ENCODE data around the gene CAMK2A.

The CAMK2A gene

DNA sequence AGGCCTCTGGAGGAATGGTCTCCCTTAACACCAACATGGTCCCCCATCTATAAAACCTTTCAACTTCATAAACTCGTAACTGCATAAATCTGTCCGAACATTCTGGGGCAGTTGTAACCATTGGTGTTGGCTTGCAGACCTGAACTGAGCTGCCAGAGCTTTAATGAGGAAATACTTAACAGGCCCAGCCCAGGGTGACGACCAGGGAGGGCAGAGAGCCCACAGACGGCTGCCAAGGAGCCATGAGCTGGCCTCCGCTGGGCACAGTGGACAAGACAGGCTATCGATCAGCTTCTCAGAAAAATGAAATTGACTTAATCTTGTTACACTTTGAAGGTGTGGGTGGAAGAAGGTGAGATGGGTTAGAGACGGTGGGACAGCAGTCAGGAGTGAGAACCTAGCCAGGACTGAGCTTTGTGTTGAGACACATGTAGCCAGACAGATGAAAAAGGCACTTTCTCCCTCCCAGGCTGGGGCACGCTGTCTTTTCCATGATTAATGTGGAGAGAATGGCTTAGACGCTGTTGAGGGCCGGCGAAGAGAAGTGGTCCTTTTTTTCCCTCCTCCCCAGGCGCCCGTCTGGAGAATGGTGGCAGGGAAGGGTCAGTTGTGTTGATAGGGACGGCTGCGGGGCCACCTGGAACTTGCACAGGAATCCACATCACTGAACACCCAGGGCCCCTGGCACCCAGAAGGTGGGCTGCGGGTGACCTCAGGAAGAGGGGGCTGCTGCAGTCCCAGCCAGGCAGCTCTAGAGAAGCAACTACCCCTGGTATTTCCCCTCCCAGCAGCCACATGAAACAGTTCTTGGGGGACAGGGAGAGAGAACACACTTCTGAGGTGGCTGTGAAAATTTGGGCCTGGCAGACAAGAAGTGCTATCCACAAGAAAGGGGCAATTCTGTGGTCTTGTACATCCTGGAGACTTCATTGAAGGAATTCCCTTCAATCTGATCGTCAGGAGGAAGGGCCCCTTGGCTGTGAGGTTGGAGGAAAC is 40.6 kb upstream of the CAMK2A start:
- TF ChIP-seq, protein P1, sequence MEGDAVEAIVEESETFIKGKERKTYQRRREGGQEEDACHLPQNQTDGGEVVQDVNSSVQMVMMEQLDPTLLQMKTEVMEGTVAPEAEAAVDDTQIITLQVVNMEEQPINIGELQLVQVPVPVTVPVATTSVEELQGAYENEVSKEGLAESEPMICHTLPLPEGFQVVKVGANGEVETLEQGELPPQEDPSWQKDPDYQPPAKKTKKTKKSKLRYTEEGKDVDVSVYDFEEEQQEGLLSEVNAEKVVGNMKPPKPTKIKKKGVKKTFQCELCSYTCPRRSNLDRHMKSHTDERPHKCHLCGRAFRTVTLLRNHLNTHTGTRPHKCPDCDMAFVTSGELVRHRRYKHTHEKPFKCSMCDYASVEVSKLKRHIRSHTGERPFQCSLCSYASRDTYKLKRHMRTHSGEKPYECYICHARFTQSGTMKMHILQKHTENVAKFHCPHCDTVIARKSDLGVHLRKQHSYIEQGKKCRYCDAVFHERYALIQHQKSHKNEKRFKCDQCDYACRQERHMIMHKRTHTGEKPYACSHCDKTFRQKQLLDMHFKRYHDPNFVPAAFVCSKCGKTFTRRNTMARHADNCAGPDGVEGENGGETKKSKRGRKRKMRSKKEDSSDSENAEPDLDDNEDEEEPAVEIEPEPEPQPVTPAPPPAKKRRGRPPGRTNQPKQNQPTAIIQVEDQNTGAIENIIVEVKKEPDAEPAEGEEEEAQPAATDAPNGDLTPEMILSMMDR (IDR thresholded peaks at IDR 0.05): no peak
- no peaks in the 10 kb centered on the region for H3K4me1 ChIP-seq
- intact Hi-C loops (cut with DNase I; ENCODE audit: low total_unique reads): no loop called here
- no peak overlapping the region for H3K4me3 ChIP-seq
- H3K9me3 ChIP-seq: no peaks in the 10 kb centered on the region
- H3K36me3 ChIP-seq: no peaks in the 10 kb centered on the region
- DNase-seq: peak in 1 of 2 donors; percentile 41
- H3K27me3 ChIP-seq: no peaks in the 10 kb centered on the region
- H3K27ac ChIP-seq: no peak overlapping the region

DNA sequence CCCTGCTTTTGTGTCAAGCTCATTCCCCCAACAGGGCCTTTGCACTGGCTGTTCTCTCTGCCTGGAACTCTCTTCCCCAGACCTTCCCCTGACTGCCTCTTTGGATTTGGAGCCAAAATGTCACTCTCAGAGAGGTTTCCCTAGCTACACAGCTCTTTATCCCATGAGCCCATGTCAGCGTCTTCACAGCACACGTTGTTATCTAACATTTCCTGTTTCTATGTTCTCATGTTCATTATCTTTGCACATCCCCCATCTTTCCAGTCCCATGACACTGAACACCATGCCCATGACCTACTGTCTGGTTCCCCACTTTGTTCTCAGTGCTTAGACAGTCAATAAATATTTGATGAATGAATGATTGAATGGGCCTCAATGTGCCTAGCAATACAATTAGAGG is 39.5 kb upstream of the CAMK2A start:
- H3K36me3 ChIP-seq: no peaks in the 10 kb centered on the region
- no peak overlapping the region for H3K27ac ChIP-seq
- no peaks in the 10 kb centered on the region for H3K9me3 ChIP-seq
- DNase-seq: no peak
- TF ChIP-seq, protein P1 (IDR thresholded peaks at IDR 0.05): no peak
- no peaks in the 10 kb centered on the region for H3K4me1 ChIP-seq
- no peak overlapping the region for H3K4me3 ChIP-seq
- intact Hi-C loops (cut with DNase I; ENCODE audit: low total_unique reads): no loop called here
- H3K27me3 ChIP-seq: no peaks in the 10 kb centered on the region

DNA sequence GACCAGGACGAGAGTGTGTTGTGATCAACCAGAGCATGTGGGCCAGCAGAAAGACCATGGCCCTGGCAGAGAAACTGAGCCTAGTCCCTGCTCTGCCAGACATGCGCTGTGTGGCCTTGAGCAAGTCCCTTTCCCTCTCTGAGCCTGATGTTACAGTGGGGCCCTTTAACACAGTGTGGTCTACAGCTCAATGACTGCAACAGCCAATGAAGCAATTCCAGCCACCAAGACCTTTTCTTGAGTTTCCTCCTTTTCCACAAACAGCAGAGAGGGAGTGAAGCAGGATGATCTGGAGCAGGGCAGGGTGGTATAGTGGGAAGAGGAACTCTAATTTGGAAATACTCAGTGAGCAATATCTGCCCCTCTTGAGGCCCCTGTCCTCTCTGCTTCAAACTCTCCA is 38.9 kb upstream of the CAMK2A start:
- H3K4me1 ChIP-seq: no peaks in the 10 kb centered on the region
- H3K27ac ChIP-seq: no peak overlapping the region
- H3K27me3 ChIP-seq: no peaks in the 10 kb centered on the region
- TF ChIP-seq, protein P1 (IDR thresholded peaks at IDR 0.05): no peak
- intact Hi-C loops (cut with DNase I; ENCODE audit: low total_unique reads): no loop called here
- H3K4me3 ChIP-seq: no peak overlapping the region
- H3K36me3 ChIP-seq: no peaks in the 10 kb centered on the region
- H3K9me3 ChIP-seq: no peaks in the 10 kb centered on the region
- DNase-seq: no peak

DNA sequence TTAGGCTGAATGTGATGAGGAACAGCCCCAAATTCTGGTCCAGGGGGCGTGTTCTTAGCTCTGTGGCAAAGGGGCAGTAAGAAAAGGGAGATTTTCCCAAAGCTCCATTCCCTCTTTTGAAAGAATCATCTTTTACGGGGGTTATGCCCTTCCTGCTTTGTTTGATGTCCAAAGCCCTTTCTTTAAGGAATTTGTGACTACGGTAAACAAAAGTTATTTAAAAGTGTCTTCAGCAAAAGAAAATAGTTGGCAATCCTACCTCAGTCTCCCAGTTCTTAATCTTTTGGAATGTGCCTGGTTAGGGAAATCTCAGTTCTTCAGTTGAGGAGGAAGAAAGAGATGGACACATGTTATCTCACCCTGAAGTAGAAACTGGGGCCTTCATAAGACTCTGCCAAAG is 37.6 kb upstream of the CAMK2A start:
- no peak for DNase-seq
- Histone ChIP-seq H3K9me3 (no peaks in the 10 kb centered on the region), H3K4me3 (no peak overlapping the region), H3K36me3 (no peaks in the 10 kb centered on the region), H3K4me1 (no peaks in the 10 kb centered on the region), H3K27ac (no peak overlapping the region), H3K27me3 (no peaks in the 10 kb centered on the region)
- TF ChIP-seq, protein P1 (IDR thresholded peaks at IDR 0.05): no peak
- intact Hi-C loops (cut with DNase I; ENCODE audit: low total_unique reads): no loop called here

DNA sequence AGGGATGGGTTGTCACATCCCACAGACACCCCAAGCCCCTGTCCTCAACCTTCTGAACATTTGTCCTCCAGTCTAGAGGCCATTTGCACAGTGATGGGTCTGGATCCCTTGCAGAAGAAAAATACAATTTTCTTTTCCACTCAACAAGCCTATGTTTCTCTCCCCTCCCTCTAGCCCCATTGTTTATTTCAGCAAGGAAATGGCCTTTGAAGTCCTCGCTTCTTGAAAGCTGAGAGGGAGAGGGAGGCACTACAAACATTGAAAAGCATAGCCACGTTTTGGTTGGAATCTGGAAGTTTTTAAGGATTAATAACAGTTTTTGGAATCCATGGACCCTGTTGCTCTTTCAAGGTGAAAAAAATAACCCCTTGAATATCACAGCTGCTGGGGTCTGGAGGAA is 37.1 kb upstream of the CAMK2A start:
- TF ChIP-seq, protein P1 (IDR thresholded peaks at IDR 0.05): no peak
- Histone ChIP-seq H3K27me3 (no peaks in the 10 kb centered on the region), H3K27ac (no peak overlapping the region), H3K36me3 (no peaks in the 10 kb centered on the region), H3K9me3 (no peaks in the 10 kb centered on the region), H3K4me1 (no peaks in the 10 kb centered on the region), H3K4me3 (no peak overlapping the region)
- intact Hi-C loops (cut with DNase I; ENCODE audit: low total_unique reads): no loop called here
- no peak for DNase-seq
